NCI-H526 (cell line): ENCODE measurements around the gene PTPRG.

Experiments
- DNase-seq, 2 experiments: peaks; one replicate each; lab custom pipeline; 2025; lab: John Stamatoyannopoulos, UW

Gene PTPRG

DNA sequence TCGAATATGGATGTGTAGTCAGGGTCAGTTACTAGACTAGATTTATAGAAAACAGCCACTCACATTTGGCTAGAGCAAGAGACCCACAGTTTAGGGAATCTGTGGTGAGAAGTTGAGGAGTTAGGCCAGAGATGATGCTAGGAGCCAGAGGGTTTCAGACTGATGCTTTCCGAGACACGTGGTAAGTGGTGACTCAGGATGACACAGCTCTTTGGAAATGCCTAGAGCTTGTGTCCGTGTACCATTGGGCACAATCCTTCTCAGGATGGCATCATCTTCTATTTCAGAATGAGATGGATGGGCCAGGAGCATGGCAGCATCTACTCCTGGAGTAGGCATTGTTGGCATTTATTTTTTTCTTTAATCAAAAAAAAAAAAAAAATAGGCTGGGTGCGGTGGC is 28.5 kb downstream of the PTPRG start:
- no peak for DNase-seq

DNA sequence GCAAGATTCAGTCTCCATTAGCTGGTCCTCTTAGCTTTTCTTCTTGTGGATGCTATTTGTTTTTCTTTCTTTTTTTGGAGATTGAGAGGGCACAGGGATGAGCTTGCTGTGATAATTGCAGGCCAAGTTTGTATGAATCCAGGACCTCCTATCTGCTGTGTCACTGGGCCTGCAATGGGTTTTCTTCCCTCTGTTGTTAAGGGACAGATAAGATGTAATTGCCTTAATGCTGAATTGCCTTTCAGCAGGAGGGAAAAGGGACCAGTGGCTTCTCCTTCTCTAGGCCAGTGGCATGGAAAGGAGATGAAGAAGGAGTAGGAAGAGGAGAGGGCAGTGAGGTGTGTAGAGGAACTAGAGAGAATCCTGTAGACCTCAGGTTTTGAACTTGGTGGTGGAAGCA is 29.9 kb downstream of the PTPRG start:
- no peak for DNase-seq

- no peak for DNase-seq
These were observed 32.2 kb downstream of the PTPRG start for GRCh38 chr3:61593446-61594029.

- DNase-seq = no peak
These were observed 33.0 kb downstream of the PTPRG start for GRCh38 chr3:61594144-61594963.

DNA sequence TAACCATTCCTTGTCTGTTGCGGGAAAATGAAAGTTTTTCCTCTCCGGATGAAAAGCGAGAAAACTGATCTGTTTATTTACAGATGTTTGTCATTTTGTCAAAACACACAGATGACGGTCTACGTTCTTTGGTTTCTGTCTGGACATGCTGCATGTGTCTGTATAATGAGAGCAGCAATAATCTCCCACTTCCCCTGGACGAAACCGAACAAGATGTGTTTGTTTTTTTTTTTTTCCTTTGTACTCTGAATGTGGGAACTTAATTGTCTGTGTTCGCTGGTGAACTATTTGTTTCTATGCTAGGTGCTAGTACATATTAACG is 33.6 kb downstream of the PTPRG start:
- no peak for DNase-seq

GRCh38 chr3:61595288-61595687 is 33.9 kb downstream of the PTPRG start:
- DNase-seq = no peak

DNA sequence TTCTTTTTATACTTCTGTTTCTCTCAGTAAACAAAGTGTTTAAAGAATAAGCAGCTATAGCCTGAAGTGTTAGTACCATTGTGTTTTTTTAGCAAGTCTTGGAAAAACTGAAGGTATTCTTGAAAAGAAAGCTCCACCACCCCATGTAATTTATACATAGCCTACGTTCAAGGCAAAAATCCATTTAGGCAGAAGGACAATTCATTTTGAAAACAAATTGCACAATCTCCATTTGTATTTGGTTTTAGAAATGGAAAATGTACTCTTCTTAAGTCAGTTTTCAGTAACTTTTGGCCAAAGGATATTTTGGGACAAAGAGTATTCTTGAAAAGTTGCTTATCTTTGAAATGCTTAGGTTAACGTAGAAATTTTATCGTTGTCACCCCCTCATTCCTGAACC is 34.5 kb downstream of the PTPRG start:
- no peak for DNase-seq

DNA sequence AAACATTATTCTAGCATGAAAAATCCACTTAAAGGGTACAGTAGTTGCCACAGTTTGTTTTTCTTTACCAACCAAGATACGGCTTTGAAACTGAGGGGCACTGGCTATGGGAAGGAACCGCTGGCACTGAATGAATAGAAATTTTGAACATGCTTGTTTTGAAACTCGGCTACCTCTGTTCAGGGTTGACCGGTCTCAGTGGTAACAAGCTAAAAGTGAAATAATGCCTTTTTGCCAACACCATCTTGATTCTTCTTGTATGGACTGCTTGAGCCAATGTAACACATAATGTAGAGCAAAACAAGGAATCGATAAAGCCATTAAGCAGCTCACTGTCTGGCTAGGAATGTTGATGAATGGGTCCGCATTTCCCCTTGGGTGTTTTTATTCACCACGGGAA is 36.5 kb downstream of the PTPRG start:
- no peak for DNase-seq

- no peak for DNase-seq
These were observed 38.8 kb downstream of the PTPRG start for GRCh38 chr3:61600195-61600594.

GRCh38 chr3:61601831-61602230 is 40.5 kb downstream of the PTPRG start:
- no peak for DNase-seq

GRCh38 chr3:61602466-61602865 is 41.1 kb downstream of the PTPRG start:
- DNase-seq = no peak

GRCh38 chr3:61605589-61606175 is 44.3 kb downstream of the PTPRG start:
- DNase-seq = no peak

DNA sequence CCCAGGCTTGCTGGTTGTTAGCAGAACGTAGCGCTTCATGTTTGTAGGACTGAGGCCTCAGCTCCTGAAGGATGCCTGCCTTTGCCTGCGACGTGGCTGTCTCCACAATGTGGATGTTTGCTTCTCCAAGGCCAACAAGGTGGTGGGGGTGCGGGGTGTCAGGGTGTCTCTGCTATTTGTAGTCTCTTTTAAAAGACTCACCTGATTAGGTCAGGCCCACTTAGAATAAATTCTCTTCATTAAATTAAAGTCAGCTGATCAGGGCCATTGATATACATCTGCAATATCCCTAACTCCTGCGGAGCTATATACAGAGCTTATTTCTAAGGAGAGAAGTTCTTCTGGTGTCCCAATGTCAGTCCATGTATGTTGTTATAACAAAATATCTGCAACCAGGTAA is 44.8 kb downstream of the PTPRG start:
- no peak for DNase-seq

- DNase-seq = no peak
These were observed 46.7 kb downstream of the PTPRG start for GRCh38 chr3:61608072-61608471.

DNA sequence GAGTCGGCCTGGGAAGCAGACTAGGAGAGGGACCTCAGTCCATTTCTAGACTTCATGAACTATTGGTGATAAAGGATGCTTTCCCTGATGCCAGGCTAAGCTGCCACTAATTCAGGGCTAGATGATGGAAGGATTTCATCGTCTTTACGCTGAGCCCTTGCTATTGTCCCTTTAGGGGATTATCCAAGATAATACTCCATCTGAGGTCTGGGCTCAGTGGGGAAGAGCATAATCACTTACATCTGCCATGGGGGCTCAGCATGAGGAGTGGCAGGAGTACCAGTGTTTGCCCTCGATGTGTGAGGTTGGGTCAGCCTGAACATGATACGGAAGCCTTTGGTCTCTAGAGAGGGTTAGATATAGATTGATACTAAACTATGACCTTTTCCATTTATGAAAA is 47.3 kb downstream of the PTPRG start:
- DNase-seq = no peak

- DNase-seq = no peak
These were observed 48.9 kb downstream of the PTPRG start for GRCh38 chr3:61610316-61610715.

- DNase-seq = no peak
These were observed 51.1 kb downstream of the PTPRG start for GRCh38 chr3:61612211-61613194.

- no peak for DNase-seq
These were observed 52.3 kb downstream of the PTPRG start for GRCh38 chr3:61613666-61614065.

- DNase-seq = no peak
These were observed 54.3 kb downstream of the PTPRG start for GRCh38 chr3:61615643-61616042.

DNA sequence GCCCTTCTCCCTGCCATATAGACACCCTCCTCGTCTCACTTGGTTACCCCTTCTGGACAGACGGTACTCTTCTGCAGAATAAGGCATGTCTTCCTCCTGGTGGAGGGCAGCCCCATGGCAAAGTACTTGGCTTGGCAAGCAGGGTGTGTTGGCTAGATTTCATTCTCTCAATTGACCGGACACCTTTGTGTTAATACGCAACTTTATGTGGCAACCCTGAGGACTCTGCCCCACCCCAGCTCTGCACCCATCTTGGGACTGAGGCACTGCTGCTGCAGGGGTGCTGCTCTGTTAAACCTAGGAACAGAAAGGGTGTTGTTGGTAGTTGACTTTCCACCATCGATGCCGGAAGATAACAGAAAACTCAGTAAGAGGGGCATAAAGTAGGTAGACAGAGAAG is 55.2 kb downstream of the PTPRG start:
- DNase-seq = no peak

- no peak for DNase-seq
These were observed 55.7 kb downstream of the PTPRG start for GRCh38 chr3:61617041-61617440.

DNA sequence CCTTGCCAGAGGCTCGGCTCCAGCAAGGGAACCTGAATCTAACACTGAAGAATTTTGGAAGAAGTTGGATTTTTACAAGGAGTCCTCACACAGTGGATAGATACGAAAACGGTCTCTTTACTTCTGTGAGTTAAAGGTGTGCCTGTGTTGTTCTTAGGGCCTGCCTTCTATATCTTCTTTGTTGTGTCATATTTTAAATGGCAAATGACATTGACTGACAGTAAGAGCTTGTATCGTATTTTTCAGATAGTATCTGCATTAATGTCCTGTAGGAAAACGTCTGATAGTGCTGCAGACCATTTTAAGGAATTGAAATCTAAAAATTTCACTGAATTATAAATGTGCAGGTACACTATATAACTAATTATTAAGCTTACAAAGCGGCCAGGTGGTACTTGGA is 56.3 kb downstream of the PTPRG start:
- DNase-seq = no peak
